GM21526 (cell line): ENCODE measurements around the gene TFAP2E.

Experiments used
- ATAC-seq: cut with Tn5 transposase; IDR thresholded peaks from one replicate; pipeline ENCODE4 v1.9.1; 2021; ENCODE audit warnings: moderate library complexity; ENCODE audit not compliant: unreplicated experiment, low FRiP score

The TFAP2E gene

GRCh38 chr1:35591211-35591610 is 18.1 kb downstream of the TFAP2E start:
- ATAC-seq, result no peak

- no peak for ATAC-seq
These were observed 20.1 kb downstream of the TFAP2E start for GRCh38 chr1:35592991-35593769.

- ATAC-seq, result no peak
These were observed 21.1 kb downstream of the TFAP2E start for GRCh38 chr1:35594005-35594760.

DNA sequence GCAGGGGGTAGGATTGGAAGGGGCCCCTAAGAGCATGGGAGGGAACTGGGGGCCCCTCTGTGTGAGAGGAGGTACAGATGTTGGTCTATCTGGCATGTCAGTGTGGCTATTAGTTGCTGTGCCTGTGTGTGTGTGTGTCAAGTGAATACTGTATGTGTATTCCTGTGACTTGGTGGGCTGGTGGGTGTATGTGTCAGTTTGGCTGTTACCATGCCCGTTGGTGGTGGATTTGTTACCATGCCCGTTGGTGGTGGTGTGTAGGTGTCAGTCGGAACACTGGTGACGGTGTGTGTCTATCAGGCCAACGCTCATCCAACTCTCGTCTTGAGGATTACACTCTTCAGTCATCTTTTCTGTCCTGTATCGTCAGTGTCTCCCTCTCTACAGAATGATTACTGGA is 22.6 kb downstream of the TFAP2E start:
- no peak for ATAC-seq

DNA sequence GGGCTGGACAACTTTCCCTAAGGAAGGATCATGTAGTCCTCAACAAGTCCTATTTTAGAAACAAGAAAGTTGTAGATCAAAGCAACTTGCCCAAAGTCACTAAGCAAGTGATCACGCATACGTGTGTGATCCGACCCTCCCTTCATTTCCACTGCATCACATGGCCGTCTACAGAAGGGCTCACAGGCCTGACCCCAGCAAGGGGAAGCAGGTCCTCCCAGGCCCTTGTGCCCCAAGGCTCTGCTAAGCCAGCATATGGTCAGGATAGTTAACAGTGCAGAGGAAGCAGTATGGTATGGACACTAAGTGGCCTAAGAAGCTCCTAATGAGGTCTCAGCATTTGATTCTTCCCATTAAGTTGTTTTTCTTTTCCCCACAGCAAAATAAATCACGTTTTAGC is 24.8 kb downstream of the TFAP2E start:
- no peak for ATAC-seq

GRCh38 chr1:35598895-35599294 is 25.8 kb downstream of the TFAP2E start:
- ATAC-seq, result no peak

GRCh38 chr1:35599411-35599810 is 26.3 kb downstream of the TFAP2E start:
- no peak for ATAC-seq

- no peak for ATAC-seq
These were observed 27.5 kb downstream of the TFAP2E start for GRCh38 chr1:35600593-35600992.

GRCh38 chr1:35603468-35603867 is 30.4 kb downstream of the TFAP2E start:
- ATAC-seq, result no peak

GRCh38 chr1:35603941-35604340 is 30.8 kb downstream of the TFAP2E start:
- no peak for ATAC-seq

DNA sequence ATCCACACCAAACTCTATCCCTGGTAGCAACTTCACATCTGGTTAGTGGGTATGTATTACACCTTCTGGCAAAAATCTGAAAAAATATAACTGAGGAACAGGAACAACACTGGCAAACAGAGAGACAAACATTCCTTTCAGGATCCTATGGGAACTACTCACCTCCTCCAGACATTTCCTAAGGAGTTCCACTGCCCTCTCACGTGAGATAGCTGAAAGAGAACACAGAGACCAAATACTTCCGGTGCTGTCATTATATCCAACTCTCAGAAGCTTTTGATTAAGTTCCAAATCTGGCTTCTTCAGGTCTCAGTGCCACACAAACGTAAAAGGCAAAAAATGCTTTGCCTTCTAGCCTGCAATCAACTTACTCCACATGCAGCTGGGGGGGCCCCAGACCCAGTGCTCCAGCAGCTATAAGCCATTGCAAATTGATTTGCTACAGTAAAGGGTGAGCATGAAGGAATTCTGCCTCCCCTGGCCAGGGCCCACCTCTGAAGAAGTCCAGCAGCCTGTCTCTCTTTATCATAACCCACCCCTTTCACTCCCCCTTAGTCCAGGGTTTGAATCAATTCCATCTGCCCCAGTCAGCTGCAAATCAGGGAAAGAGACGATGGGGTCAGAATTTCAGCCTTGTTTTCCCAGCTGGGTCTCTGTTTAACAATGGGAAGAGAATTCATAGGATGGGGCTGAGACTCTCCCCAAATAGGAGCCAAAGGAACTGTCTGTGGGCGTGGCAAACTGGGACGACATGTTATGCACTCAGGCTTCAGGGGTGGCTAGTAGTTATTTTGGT is 32.2 kb downstream of the TFAP2E start:
- no peak for ATAC-seq

- ATAC-seq, result no peak
These were observed 32.7 kb downstream of the TFAP2E start for GRCh38 chr1:35605867-35606182.

GRCh38 chr1:35611655-35612054 is 38.5 kb downstream of the TFAP2E start:
- no peak for ATAC-seq

- no peak for ATAC-seq
These were observed 42.3 kb downstream of the TFAP2E start for GRCh38 chr1:35615440-35615839.

GRCh38 chr1:35619237-35620121 is 46.4 kb downstream of the TFAP2E start:
- ATAC-seq, result no peak

DNA sequence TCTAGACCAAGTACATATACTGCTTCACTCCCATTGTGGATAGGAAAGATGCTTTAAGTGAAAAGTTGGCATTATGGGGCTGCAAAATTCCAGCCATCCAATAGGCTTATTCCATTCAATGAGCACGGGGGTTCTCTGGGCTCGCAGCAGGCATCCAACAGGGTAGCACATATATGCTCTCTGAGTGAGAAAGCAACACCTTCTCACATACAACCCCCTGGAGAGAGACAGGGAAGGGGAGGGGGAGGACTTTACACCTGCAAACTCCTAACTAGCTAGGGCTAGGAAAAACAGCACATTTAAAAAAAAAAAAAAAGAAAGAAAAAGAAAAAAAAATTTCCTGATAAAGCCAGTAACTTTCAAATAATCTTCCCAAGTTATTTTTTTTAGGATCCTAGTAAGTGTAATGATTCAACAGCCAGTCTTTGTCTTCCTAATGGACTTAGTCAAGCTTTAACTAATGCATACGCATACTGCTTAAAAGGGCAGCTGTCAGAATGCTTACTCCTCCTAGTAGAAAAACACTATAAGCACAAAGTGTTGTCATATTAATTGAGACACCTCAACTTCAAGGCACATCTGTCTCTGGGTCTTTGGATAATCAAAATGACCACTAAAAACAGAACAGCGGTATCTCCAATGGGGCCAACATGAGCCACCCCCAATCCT is 49.5 kb downstream of the TFAP2E start:
- ATAC-seq, result no peak

DNA sequence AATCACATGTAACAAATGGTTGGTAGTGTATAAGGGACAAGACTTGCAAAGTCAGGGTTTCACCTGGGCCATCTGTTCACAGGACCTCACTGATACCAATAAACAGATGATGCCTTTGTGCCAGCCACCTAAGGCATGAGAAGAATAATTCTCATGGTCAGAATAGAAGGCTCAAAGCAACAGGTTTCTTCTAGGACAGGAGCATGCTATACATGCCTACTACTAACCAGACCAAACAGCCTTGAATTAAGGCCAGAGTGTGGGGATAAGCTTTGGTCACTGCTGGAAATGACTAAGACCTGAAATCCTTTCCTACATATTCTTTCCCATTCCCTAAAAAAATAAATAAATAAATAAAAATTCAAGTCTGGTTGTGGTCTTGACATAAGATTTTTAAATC is 50.7 kb downstream of the TFAP2E start:
- ATAC-seq, result no peak

- no peak for ATAC-seq
These were observed 55.9 kb downstream of the TFAP2E start for GRCh38 chr1:35629051-35629450.

- ATAC-seq, result no peak
These were observed 58.3 kb downstream of the TFAP2E start for GRCh38 chr1:35631396-35631795.

DNA sequence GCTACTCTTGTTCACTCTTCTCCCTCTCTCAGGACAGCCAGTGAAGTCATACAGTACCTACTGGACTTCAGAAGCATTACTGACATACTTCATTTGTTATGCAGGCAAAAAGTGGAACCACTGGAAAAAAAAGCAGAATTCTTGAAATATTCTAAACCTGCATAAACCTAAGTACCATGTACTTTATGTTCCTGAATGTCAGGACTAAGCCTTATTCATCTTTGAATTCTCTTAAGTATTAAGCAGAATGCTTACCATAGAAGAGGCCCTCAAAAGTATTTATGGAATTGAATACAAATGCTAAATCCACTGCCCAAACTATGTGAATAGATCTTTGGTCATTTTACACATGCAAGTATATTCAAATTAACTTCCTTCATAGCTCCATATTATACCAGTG is 60.4 kb downstream of the TFAP2E start:
- no peak for ATAC-seq
